Muscle layer of duodenum (tissue), 2 donors: ENCODE measurements around the gene PSMD11.

ENCODE experiments used
- H3K27ac ChIP-seq: one replicate; pipeline ENCODE4 v1.7.0; 2013; ENCODE audit warnings: mild to moderate bottlenecking, low read length
- H3K27me3 ChIP-seq: one replicate; pipeline ENCODE4 v1.7.0; 2013; ENCODE audit warnings: low read depth, mild to moderate bottlenecking, control low read depth, low read length
- H3K36me3 ChIP-seq, 2 donors: one replicate each; pipeline ENCODE4 v1.7.0; 2013; ENCODE audit warnings: low read length in 2 of 2, control low read depth in 1 of 2, mild to moderate bottlenecking in 1 of 2; ENCODE audit not compliant: insufficient read depth in 2 of 2, control insufficient read depth in 1 of 2
- H3K4me1 ChIP-seq, 2 donors: one replicate each; pipeline ENCODE4 v1.7.0; 2013; ENCODE audit warnings: low read length in 2 of 2, mild to moderate bottlenecking in 2 of 2, control low read depth in 1 of 2, moderate library complexity in 1 of 2; ENCODE audit not compliant: insufficient read depth in 2 of 2, control insufficient read depth in 1 of 2
- H3K4me3 ChIP-seq, 2 donors: one replicate each; pipeline ENCODE4 v1.7.0; 2013; ENCODE audit warnings: low read length in 2 of 2, low read depth in 1 of 2, mild to moderate bottlenecking in 1 of 2
- H3K9me3 ChIP-seq, 2 donors: one replicate each; pipeline ENCODE4 v1.7.0; 2013; ENCODE audit warnings: low read length in 2 of 2, control low read depth in 1 of 2, mild to moderate bottlenecking in 1 of 2; ENCODE audit not compliant: control insufficient read depth in 1 of 2
- donor health status: healthy.

The PSMD11 gene

GRCh38 chr17:32491371-32492263, 47.3 kb downstream of the PSMD11 start:
- no peaks in the 10 kb centered on the region for H3K27me3 ChIP-seq
- H3K27ac ChIP-seq, result no peak overlapping the region
- peaks cover 0 to 30% of the 10 kb centered on the region in 2 donors for H3K4me1 ChIP-seq
- no peak overlapping the region for H3K4me3 ChIP-seq
- H3K9me3 ChIP-seq, result no peaks in the 10 kb centered on the region
- no peaks in the 10 kb centered on the region for H3K36me3 ChIP-seq

DNA sequence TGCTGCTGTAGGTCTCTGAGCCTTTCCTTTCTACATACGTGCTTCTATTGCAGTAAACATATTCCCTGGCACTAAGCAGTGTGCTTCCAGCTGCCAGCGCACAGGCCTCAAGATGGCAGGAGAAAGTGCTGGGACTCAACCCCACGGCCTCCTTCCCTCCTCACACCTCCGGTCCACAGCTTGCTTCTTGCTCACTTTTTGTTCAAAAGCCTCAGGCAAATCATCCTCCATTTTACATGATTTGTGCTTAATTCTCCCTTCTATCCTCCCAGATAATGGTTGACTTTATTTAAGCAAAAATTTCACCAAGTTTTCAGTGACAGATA, 47.9 kb downstream of the PSMD11 start:
- Histone ChIP-seq H3K9me3 (no peaks in the 10 kb centered on the region), H3K27ac (no peak overlapping the region)

DNA sequence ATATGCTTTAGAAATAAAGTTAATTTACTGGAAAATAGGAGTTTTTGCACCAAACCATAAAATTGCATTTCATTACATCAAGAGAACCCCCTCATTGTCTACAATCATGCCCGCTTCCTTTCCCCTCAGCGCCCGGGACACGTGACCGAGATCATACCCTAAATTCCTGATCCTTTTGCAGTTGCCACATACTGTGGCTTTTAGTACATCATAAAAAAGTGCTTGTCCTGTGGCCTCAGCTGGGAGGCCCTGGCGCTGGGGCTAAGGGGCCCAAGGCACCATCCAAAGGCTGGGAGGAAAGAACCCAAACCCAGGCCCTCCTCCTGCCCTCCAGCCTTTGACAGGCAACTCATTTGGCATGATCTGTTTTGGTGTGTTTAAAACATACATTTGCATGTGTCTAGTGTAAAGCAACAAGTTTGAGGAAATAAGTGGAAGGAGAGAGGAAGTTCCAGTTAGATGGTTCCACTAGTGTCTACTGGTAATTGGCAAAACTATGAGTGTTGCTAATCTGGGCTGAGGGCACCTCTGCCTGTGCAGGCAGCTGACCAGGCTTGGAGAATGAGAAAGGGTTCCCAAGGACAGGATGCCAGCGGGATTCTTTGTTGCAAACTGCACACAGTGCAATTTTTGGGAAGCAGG, 48.5 kb downstream of the PSMD11 start:
- Histone ChIP-seq H3K36me3 (no peaks in the 10 kb centered on the region), H3K4me1 (peaks cover 0 to 25% of the 10 kb centered on the region in 2 donors), H3K27me3 (no peaks in the 10 kb centered on the region), H3K4me3 (no peak overlapping the region), H3K27ac (no peak overlapping the region), H3K9me3 (no peaks in the 10 kb centered on the region)

More for the DNA sequence above, 47.9 kb downstream of the PSMD11 start:
- Histone ChIP-seq H3K36me3 (no peaks in the 10 kb centered on the region), H3K4me3 (no peak overlapping the region), H3K4me1 (peaks cover 0 to 30% of the 10 kb centered on the region in 2 donors), H3K27me3 (no peaks in the 10 kb centered on the region)

DNA sequence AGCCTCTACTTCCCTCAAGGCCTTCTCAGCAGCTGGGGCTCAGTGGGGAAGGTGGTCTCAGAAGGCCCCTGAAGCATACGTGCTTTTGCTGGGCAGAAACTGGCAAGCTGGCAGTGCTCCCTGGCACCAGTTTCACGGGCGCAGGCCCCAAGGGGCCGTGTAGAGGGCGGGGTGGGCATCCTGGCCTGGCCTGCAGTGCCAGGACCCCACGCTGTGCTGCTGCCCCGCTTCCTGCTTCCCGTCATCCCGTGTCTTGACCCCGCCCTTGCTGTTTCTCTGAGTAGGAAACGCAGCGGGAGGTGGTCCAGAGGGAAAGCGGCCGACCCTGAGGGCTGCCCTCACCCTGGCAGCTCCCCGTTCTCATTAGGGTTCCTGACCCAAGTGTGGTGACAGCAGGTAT, 49.3 kb downstream of the PSMD11 start:
- Histone ChIP-seq H3K36me3 (no peaks in the 10 kb centered on the region), H3K9me3 (no peaks in the 10 kb centered on the region), H3K27me3 (no peaks in the 10 kb centered on the region), H3K4me1 (peaks cover 0 to 22% of the 10 kb centered on the region in 2 donors), H3K4me3 (no peak overlapping the region), H3K27ac (no peak overlapping the region)

DNA sequence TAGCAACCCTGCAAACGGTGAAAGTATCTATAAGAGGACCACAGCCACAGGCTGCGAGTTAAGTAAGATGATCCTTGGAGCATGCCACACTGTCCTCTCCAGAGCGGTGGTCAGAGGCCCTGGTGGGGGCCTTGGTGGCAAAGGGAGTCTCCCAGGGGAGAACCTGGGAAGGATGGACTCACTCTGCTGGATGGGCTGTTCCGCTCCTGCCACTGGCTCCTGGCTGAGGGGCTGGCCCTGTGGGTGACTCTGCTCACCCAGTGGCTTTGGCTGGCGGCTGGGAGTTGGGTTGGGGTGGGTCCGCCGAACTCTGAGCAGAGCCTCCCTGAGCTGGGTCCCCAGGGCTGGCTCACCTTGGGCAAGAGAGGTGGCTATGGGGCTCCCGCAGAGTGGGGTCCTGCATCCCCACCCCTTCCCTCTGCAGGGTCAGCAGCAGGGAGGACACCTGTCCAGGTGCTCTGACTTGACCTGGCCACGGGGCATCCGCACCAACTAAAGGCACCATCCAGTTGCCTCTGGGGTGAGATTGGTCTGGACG, 49.7 kb downstream of the PSMD11 start:
- Histone ChIP-seq H3K27me3 (no peaks in the 10 kb centered on the region), H3K36me3 (no peaks in the 10 kb centered on the region), H3K4me3 (no peak overlapping the region), H3K9me3 (no peaks in the 10 kb centered on the region), H3K27ac (no peak overlapping the region), H3K4me1 (peaks cover 0 to 22% of the 10 kb centered on the region in 2 donors)

DNA sequence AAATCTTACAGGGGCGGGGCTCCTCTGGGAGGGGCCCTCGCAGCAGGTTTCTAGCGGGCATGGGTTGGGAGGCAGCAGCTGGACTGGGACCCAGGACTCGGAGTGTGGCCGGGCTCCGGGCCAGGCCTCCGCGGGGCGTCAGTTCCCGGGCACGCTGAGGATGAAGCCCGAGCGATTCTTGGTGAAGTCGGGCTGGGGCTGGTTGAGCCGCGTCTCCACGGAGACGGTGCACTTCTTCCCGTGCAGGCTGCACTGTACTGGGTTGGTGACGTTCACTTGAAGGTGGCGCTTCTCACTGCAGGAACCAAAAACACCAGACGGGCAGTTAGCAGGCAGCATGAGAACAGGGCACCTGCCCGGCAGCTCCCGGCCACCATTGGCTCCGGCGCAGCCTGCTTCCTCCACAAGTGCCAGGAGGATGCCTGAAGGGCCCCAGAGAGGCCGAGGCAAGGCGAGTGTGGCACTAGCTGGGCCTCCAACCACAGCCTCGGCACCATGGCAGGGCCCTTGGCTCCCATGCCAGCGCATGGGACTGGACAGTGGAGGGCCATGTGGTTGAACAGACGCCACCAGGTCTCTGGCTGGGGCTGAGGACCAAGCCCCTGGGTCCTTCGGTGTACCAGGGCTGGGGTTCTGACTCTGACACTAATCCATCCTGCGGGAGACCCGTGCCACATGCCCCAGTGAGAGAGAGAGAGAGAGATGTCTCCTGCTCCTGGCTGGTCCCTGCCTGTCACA, 50.5 kb downstream of the PSMD11 start:
- no peak overlapping the region for H3K27ac ChIP-seq
- peaks cover 0 to 22% of the 10 kb centered on the region in 2 donors for H3K4me1 ChIP-seq
- no peaks in the 10 kb centered on the region for H3K9me3 ChIP-seq
- H3K4me3 ChIP-seq, result peak overlapping the region in 1 of 2 donors; percentile 35
- H3K27me3 ChIP-seq, result no peaks in the 10 kb centered on the region
- H3K36me3 ChIP-seq, result no peaks in the 10 kb centered on the region

DNA sequence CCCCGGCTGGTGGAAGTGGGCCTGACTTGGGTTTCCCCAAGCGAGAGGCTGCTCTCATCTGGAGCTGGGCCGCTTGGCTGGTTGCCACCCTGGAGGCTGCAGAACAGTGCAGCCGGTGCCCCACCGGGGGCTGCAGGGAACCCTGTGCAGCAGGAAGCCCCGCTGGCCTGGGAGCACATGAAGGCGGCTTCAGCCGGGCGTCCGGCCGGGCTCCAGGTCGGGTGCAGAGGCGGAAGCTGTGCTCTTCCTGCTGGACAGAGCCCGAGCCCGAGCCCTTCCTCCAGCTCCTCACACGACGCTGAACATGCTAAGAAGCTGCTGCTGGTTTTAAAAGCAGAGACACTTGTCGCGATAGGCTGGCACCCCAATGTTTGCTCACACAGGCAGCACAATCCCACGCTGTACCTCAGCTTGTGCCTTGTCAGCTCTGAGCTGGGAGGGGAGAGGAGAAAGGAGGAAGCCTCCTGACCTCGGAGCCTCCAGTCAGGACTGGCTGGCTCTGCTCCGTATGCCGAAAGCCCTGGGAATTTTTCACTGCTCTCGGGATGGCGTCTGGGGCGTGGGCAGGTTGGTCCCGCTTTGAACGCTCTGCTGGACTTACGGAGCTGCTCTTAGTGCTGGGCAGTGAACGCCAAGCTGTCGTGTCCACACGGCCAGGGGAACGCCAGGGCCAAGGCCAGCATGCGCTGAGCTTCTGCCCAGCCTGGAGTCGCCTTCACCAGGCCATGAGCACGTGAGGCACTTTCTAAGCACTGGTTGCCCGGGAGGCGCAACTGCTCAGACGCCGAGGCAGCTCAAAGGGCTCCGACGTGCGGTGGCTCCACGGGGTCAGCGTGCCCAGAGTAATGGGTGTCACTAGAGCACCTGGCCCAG, 51.3 kb downstream of the PSMD11 start:
- H3K4me3 ChIP-seq, result peak overlapping the region in 1 of 2 donors; percentile 35
- no peaks in the 10 kb centered on the region for H3K36me3 ChIP-seq
- H3K27me3 ChIP-seq, result no peaks in the 10 kb centered on the region
- no peak overlapping the region for H3K27ac ChIP-seq
- peaks cover 0 to 22% of the 10 kb centered on the region in 2 donors for H3K4me1 ChIP-seq
- no peaks in the 10 kb centered on the region for H3K9me3 ChIP-seq

DNA sequence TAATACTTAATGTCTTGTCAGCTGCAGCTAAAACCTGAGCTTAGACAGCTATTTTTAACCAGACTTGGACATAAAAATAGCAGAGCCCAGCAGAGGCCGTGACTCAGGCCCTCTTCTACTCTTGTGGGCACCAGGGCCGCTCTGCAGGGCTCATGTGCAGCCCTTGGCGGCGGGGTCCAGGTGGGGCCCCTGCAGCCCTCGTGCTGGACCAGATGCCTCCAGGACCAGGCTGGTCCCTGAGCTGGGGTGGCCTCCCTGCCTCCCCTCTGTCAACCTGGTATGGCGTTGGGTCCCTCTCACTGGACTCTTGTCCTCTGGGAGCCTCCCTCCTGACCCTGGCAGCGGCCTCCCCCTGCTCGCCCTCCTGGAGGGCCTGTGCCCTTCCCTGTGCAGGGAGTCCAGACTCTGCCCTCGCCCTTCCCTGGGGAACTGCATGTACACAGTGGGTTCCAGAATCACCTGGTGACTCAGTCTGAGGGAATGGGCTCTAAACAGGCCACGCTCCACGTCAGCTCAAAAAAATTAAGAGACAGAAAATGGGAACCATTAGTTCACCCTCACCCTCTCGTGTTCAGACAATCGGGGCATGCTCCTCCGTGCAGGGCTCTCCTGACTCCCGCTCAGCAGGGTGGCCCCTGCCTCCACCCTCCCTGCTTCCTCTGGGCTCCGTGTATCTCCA, 52.2 kb downstream of the PSMD11 start:
- H3K4me1 ChIP-seq, result peaks cover 0 to 22% of the 10 kb centered on the region in 2 donors
- no peaks in the 10 kb centered on the region for H3K9me3 ChIP-seq
- no peaks in the 10 kb centered on the region for H3K36me3 ChIP-seq
- no peaks in the 10 kb centered on the region for H3K27me3 ChIP-seq
- H3K4me3 ChIP-seq, result no peak overlapping the region
- no peak overlapping the region for H3K27ac ChIP-seq

DNA sequence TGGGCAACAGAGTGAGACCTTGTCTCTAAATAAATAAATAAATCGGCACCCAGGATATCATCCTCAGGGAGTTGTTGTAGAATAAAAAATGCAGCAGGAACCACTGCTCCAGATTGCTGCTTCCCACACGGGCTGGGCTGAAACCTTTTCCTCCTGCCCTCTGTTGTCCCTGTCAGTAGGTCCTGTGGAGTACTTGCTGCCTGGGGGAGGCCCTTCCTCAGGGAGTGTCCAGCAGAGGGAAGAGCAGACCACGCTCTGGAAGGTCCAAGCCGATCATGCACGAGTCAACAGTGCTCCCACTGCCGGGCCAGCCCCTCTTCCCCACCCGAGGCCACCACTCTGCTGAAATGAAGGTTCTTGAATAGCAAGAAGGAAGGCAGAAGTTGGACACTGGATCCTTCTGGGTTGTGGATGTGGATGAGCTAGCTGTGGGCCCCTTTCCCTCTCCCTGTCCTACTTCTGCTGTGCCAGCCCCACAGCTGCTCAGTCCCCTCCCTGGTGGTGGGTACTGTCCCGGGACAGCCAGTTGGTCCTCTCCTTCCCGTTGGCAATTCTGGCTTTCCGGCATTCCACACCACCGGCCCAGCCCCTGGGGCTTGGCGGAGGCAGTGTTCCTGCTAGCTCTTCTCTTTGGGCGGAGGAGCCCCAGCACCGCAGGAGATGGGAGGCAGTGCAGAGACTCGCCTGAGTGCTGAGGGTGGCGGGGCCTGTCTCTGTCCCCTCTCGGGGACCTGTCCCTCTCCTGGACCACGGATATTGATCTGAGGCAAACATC, 53.3 kb downstream of the PSMD11 start:
- Histone ChIP-seq H3K27ac (no peak overlapping the region), H3K4me3 (no peak overlapping the region), H3K4me1 (peaks cover 0 to 15% of the 10 kb centered on the region in 2 donors), H3K36me3 (no peaks in the 10 kb centered on the region), H3K27me3 (no peaks in the 10 kb centered on the region), H3K9me3 (no peaks in the 10 kb centered on the region)

GRCh38 chr17:32498391-32498790, 54.1 kb downstream of the PSMD11 start:
- H3K4me3 ChIP-seq, result no peak overlapping the region
- no peak overlapping the region for H3K27ac ChIP-seq

More at GRCh38 chr17:32498391-32498790, 54.1 kb downstream of the PSMD11 start:
- Histone ChIP-seq H3K9me3 (no peaks in the 10 kb centered on the region), H3K4me1 (peaks cover 0 to 15% of the 10 kb centered on the region in 2 donors), H3K36me3 (no peaks in the 10 kb centered on the region), H3K27me3 (no peaks in the 10 kb centered on the region)
